ENCODE data around the gene PCID2.
A peak's percentile ranks its signal among the peaks of the same experiment; 100 is the strongest.

The PCID2 gene

DNA sequence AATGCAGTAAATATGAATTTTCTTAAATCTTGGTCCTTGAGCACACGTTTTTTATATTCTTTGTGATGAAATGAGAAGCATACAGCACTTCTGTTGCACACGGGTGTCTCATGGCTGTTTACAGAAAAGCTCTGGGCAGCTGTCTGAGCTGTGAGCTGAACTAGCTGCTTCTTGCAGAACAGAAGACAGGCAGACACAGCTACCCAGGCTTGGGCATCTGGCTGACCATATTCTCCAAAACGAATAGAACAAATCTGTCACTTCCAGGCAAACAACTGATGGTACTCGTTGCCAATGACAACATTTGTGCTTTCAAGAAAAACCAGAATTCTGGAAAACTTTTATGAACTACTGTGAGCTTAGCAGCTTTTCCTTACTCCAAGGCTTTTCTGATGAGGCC, 16.2 kb downstream of the PCID2 start:
- TF ChIP-seq, protein P1, sequence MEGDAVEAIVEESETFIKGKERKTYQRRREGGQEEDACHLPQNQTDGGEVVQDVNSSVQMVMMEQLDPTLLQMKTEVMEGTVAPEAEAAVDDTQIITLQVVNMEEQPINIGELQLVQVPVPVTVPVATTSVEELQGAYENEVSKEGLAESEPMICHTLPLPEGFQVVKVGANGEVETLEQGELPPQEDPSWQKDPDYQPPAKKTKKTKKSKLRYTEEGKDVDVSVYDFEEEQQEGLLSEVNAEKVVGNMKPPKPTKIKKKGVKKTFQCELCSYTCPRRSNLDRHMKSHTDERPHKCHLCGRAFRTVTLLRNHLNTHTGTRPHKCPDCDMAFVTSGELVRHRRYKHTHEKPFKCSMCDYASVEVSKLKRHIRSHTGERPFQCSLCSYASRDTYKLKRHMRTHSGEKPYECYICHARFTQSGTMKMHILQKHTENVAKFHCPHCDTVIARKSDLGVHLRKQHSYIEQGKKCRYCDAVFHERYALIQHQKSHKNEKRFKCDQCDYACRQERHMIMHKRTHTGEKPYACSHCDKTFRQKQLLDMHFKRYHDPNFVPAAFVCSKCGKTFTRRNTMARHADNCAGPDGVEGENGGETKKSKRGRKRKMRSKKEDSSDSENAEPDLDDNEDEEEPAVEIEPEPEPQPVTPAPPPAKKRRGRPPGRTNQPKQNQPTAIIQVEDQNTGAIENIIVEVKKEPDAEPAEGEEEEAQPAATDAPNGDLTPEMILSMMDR (IDR thresholded peaks at IDR 0.05; ENCODE audit: control extremely low read depth, extremely low read depth, low read depth, missing control alignments) = no peak
- ChIA-PET CTCF (interaction anchor here (0.9 to 2.1 kb wide), 3 partner anchors 10 to 14 kb away, joined by 3 to 7 read pairs (median 5); no protein-coding TSS in a partner anchor), POLR2A (no interaction called here)
- DNase-seq (ENCODE audit: extremely low spot score) = no peak

DNA sequence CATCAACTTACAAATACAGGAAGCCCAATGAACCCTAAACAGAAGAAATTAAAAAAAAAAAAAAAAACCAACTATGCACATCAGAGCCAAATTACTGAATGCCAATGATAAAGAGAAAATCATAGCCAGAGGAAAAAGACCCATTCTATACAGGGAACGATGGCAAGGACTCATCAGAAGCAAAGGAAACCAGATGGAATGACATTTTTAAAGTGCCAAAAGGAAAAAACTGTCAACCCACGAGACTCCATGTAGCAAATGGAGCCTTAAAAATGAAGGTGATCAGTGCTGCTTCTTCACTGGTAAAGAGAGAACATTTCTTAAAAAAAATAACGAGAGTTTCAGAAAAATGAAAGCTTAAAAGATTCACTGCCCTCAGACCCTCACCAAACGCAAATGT, 18.3 kb downstream of the PCID2 start:
- ChIA-PET CTCF (interaction anchor here (2.1 kb wide), 1 partner anchor 12 kb away, joined by 7 read pairs; no protein-coding TSS in a partner anchor), POLR2A (no interaction called here)
- TF ChIP-seq, protein P1 (IDR thresholded peaks at IDR 0.05; ENCODE audit: control extremely low read depth, extremely low read depth, low read depth, missing control alignments) = no peak
- DNase-seq (ENCODE audit: extremely low spot score) = no peak

DNA sequence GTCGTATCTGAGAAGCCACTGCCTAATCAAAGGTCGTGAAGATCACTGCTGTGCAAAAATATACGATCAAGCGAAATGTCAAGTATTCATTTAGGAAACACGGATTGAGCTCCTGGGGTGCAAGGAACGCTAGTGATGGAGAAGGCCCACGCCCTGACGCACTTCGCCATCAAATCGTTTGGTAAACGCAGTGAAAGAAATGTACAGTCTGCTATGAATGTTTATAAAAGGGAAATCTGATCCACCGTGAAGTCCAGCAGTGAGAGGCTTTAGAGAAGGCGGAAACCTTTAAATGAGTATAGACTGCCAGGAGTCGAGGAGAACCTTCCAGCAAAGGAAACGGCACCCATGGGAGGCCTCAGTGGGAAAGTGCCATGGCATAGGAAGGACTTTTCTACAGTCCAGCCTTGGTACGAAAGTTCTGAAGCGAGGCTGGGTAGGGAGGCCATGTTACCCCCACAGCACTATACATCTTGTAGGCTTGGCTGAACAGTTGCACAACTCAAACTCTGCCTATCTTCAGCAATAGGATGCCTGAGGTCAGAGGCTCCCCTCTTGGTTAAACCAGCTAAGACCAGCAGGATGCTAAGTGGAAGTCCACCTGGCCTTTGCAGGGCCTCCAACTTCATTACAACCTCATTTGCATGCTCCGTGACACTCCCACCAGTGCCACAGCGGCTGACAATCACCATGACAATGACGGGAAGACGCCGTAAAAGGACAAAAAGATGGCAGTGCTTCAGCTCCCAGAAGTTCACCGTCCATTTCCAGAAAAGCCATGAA, 20.4 kb downstream of the PCID2 start:
- DNase-seq (ENCODE audit: extremely low spot score) = no peak
- ChIA-PET CTCF (no interaction called here), POLR2A (no interaction called here)
- TF ChIP-seq, protein P1 (IDR thresholded peaks at IDR 0.05; ENCODE audit: control extremely low read depth, extremely low read depth, low read depth, missing control alignments) = no peak

DNA sequence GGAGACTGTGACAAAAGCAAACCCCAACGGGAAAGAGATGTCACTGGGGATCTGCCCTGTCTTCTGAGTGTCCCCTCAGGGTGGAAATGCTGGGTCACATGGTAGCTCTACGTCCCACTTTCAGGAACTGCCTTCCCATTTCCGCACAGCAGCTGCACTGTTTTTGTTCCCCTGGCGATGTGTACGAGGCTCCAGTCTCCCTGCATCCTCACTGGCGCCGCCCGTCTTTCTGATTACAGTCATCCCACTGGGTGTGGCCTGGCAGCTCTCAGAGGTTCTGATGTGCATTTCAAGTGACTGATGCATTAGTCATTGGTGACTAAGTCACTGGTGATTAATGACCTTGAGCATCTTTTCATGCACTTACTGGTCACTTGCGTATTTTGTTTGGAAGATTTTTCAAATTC, 21.2 kb downstream of the PCID2 start:
- DNase-seq (ENCODE audit: extremely low spot score) = no peak
- CTCF ChIA-PET = interaction anchor here (1.1 kb wide), 1 partner anchor 9 kb away, joined by 3 read pairs; no protein-coding TSS in a partner anchor
- TF ChIP-seq, protein P1 (IDR thresholded peaks at IDR 0.05; ENCODE audit: control extremely low read depth, extremely low read depth, low read depth, missing control alignments) = no peak
- POLR2A ChIA-PET = no interaction called here

DNA sequence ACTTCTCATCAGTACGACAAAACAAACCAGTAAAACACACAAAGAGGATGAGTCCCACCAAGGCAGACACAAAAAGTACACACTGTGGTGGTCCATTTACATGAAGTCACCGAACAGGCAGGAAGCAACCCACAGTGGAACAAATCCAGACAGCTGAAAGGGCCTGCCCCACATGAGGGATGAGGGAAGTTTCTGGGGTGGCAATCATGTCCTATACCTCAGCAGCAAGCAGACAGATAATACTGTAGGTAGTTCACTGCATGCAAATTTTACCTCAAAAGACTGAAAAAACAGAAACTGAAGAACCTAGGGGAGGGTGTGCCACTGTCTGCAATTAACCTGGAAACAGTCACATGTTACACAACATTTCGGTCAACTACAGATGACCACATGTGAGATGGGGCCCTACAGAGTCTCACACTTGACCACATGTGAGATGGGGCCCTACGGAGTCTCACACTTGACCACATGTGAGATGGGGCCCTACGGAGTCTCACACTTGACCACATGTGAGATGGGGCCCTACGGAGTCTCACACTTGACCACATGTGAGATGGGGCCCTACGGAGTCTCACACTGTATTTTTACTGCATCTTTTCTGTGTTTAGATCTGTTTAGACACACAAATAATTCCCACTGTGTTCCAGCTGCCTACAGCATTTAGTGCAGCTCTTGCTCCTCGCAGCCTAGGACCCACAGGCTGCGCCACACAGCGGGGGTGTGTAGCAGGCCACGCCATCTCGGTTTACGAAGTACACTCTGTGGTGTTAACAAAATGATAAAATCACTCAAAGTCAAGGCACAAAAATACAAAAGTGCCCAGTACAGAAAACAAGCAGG, 22.2 kb downstream of the PCID2 start:
- TF ChIP-seq, protein P1 (IDR thresholded peaks at IDR 0.05; ENCODE audit: control extremely low read depth, extremely low read depth, low read depth, missing control alignments) = no peak
- CTCF ChIA-PET = interaction anchor here (1.1 kb wide), 1 partner anchor 10 kb away, joined by 3 read pairs; no protein-coding TSS in a partner anchor
- peak; percentile 71 for DNase-seq (ENCODE audit: extremely low spot score)
- POLR2A ChIA-PET = no interaction called here

DNA sequence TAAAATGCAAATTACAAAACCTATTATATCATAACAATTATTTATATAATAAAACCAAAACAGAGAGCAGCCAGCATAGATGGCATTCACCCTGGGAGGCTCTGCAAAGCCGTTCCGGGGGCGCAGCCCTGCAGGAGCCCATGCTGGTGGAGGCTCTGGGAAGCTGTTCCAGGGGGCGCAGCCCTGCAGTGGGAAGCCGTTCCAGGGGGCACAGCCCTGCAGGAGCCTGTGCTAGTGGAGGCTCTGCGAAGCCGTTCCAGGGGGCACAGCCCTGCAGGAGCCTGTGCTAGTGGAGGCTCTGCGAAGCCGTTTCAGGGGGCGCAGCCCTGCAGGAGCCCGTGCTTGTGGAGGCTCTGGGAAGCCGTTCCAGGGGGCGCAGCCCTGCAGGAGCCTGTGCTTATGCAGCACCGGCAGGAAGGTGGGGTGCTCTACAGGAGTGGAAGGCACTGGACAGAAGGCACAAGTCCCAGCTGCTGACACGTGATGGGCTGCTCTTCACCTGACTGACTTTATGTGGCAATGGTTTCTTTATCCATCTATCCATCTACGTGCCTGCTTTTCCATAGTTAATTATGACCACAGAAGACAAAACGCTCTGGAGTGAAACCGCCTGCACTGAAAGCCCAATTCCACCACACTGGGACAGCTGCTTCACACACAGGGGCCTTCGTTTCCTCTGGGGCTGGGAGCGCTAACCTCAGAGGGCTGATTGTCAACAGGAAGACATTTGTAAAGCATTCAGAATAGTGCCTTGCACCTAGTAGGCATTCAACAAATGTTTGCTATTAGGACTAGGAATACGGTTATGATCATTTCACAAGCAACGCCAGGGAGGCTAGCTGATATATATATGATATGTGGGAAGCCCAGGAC, 23.7 kb downstream of the PCID2 start:
- DNase-seq (ENCODE audit: extremely low spot score) = no peak
- ChIA-PET CTCF (no interaction called here), POLR2A (no interaction called here)
- TF ChIP-seq, protein P1 (IDR thresholded peaks at IDR 0.05; ENCODE audit: control extremely low read depth, extremely low read depth, low read depth, missing control alignments) = no peak
